Measurements from ENCODE around the gene BMAL1.
"Not testable (repeated sequence)": the region's sequence is repeated elsewhere in the genome, so short reads cannot be mapped to it uniquely, and the experiment has no call there.

The BMAL1 gene

DNA sequence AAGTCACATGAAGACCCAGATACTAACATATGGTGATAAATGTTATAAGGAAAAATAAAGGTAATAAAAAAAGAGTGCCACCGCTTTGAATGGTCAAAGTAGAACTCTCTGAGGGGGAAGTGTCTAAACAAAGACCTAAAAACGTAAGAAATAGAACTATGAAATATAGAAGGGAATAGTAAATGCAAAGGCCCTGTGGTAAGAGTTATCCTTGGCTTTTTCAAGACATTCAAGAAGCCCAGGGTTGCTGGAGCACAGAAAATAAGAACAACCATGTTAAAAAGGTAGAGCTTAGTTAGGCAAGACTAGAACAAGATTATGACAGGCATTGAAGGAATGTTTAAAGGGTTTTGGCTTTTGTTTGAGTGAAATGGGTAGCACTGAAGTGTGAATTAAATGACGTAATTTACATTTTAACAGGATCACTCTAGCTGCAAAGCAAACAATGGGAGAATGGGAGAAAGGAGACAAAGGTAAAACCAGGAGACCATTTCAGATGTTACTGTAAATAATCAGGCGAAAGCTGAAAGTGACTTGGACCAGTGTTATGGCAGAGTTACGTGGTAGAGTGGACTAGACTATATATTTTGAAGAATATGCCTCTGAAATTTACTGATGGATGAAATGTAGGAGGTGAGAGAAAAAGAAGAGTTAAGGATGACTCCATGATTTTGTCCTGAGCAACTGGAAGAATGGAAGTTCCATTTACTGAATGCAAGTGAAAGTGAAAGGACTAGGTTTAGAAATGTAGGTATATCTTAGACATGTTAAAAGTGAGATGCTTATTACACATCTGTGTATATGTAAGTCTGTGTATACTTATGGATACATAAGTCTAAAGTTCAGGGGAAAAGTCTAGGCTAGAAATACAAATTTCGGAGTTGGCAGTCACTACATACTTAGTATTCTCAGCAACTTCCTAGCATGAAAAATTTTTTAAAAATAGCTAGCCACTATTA is 156.9 kb downstream of the BMAL1 start:
- Histone ChIP-seq H3K4me3 (ENCODE audit: insufficient read depth, low read length, poor library complexity, severe bottlenecking) (no peak overlapping the region), H3K27ac (ENCODE audit: low read depth, low read length) (no peak overlapping the region), H4K20me1 (ENCODE audit: low read depth, low read length) (0 out of 2 replicates have a peak, but pooled peaks cover 3% of the 10 kb centered on the region), H3K9ac (ENCODE audit: low read length) (no peak overlapping the region), H3K9me3 (ENCODE audit: insufficient read depth, low read length) (no peaks in the 10 kb centered on the region), H2AFZ (ENCODE audit: low read depth, low read length, severe bottlenecking) (no peak overlapping the region), H3K4me2 (ENCODE audit: low read depth, low read length, poor library complexity, severe bottlenecking) (no peak overlapping the region), H3F3A (ENCODE audit: insufficient read depth) (no peaks in the 10 kb centered on the region), H3K79me2 (ENCODE audit: insufficient read depth, low read length) (peaks cover 40% of the 10 kb centered on the region), H3K27me3 (ENCODE audit: low read length) (no peaks in the 10 kb centered on the region), H3K9me2 (replicated peaks; ENCODE audit: insufficient read depth, low read length) (no peaks in the 10 kb centered on the region), H3K36me3 (ENCODE audit: low read length) (peaks cover 20% of the 10 kb centered on the region; the same call in 1 of the 2 replicates)
- TF ChIP-seq EZH2phosphoT487 (conservative IDR thresholded peaks at IDR 0.05; ENCODE audit: low read length) = no peak
- TF ChIP-seq, protein P1, sequence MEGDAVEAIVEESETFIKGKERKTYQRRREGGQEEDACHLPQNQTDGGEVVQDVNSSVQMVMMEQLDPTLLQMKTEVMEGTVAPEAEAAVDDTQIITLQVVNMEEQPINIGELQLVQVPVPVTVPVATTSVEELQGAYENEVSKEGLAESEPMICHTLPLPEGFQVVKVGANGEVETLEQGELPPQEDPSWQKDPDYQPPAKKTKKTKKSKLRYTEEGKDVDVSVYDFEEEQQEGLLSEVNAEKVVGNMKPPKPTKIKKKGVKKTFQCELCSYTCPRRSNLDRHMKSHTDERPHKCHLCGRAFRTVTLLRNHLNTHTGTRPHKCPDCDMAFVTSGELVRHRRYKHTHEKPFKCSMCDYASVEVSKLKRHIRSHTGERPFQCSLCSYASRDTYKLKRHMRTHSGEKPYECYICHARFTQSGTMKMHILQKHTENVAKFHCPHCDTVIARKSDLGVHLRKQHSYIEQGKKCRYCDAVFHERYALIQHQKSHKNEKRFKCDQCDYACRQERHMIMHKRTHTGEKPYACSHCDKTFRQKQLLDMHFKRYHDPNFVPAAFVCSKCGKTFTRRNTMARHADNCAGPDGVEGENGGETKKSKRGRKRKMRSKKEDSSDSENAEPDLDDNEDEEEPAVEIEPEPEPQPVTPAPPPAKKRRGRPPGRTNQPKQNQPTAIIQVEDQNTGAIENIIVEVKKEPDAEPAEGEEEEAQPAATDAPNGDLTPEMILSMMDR (IDR thresholded peaks at IDR 0.05; ENCODE audit: insufficient read depth, low read length, poor library complexity, severe bottlenecking) = no peak

DNA sequence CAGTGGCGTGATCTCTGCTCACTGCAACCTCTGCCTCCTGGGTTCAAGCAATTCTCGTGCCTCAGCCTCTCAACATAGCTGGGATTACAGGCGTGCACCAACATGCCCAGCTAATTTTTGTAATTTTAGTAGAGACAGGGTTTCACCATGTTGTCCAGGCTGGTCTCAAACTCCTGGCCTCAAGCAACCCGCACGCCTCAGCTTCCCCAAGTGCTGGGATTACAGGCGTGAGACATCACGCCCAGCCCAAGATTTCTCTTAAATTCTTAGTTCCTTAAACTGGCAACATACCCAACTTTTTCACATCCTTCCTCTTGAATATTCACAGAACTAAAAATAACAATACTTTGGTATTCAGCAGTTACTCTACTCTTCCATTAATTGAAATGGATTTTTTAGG is 159.2 kb downstream of the BMAL1 start:
- H3K4me3 ChIP-seq (ENCODE audit: insufficient read depth, low read length, poor library complexity, severe bottlenecking); H3K9me2 ChIP-seq (replicated peaks; ENCODE audit: insufficient read depth, low read length); H3K9me3 ChIP-seq (ENCODE audit: insufficient read depth, low read length); H3K27me3 ChIP-seq (ENCODE audit: low read length); H3K4me2 ChIP-seq (ENCODE audit: low read depth, low read length, poor library complexity, severe bottlenecking); H3K27ac ChIP-seq (ENCODE audit: low read depth, low read length); H4K20me1 ChIP-seq (ENCODE audit: low read depth, low read length); H2AFZ ChIP-seq (ENCODE audit: low read depth, low read length, severe bottlenecking); H3K9ac ChIP-seq (ENCODE audit: low read length); H3F3A ChIP-seq (ENCODE audit: insufficient read depth): not testable (repeated sequence)
- Histone ChIP-seq H3K79me2 (ENCODE audit: insufficient read depth, low read length) (peaks cover 35% of the 10 kb centered on the region), H3K36me3 (ENCODE audit: low read length) (peaks cover 16% of the 10 kb centered on the region; the same call in 1 of the 2 replicates)

Measured in SU-DHL-6 (cell line).